ENCODE measurements around the gene ACOT9.

ACOT9 gene, protein sequence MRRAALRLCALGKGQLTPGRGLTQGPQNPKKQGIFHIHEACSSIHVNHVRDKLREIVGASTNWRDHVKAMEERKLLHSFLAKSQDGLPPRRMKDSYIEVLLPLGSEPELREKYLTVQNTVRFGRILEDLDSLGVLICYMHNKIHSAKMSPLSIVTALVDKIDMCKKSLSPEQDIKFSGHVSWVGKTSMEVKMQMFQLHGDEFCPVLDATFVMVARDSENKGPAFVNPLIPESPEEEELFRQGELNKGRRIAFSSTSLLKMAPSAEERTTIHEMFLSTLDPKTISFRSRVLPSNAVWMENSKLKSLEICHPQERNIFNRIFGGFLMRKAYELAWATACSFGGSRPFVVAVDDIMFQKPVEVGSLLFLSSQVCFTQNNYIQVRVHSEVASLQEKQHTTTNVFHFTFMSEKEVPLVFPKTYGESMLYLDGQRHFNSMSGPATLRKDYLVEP

DNA sequence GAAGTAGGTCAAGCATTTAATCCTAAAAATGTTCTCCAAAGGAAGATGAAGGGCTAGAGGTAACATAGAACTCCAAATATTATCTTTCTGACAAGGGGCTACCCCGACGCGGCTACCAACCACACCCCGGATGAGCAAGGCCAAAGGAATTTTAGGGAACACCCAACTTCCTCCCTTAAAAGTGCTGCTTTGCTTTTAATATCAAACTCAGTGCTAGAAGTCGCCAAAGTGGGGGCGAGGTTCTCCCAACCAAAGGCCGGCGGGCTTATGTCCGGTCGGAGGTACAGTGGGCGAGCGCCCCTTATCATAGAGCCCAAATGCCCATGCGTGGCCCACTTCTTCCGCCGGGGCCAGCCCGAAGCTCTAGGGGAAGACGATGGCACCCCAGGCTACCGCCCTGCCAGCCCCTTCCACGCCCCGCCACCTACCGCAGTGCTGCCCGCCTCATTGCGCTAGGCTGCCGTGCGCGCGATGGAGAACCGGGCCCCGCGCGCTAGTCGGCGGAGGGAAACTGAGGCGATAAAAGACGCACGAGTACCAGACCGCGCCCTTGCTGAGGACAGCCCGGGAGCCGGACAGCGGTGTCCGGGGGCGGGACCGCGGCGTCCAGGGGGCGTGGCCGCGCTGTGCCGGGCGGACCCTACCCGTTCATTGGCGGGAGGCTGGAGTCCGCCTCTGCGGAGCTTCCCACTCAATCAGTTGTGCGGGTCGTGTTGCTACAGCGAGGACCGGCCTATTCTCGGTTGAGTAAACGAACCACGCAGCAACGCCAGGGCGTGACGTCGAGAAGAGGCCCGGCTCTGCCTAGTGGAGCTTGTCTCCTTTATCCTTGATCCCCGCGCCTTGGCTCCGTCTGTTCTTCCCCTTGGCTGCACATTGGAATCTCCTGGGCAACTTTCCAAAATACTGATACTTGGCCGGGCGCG is at the start of gene ACOT9:
Gene ACOT9, minus strand, starts transcription at position 580 of the 926 bp plus-strand sequence. Its CDS starts 132 bp downstream, at position 448.
- H3K4me3 Mint-ChIP-seq, result peak within 1 kb of the TSS; percentile 87 to 94
- peaks cover 26% of the 10 kb centered on the region for H3K4me1 Mint-ChIP-seq
- peak within 1 kb of the TSS; percentile 85 to 89 for H3K27ac Mint-ChIP-seq
- DNase-seq (peak; percentile 71 to 82), ATAC-seq (peak; percentile 98)
- no peaks in the 10 kb centered on the region for H3K9me3 Mint-ChIP-seq
- H3K27me3 Mint-ChIP-seq, result no peaks in the 10 kb centered on the region

- Mint-ChIP-seq H3K4me1 (peaks cover 13% of the 10 kb centered on the region), H3K4me3 (no peak overlapping the region), H3K9me3 (no peaks in the 10 kb centered on the region), H3K27me3 (no peaks in the 10 kb centered on the region), H3K27ac (no peak overlapping the region)
- no peak for DNase-seq
- no peak for ATAC-seq
These were observed 47.0 kb upstream of the ACOT9 start for GRCh38 chrX:23790155-23790497.

- no peak for DNase-seq
- Mint-ChIP-seq H3K27me3 (no peaks in the 10 kb centered on the region), H3K4me3 (no peak overlapping the region), H3K27ac (no peak overlapping the region), H3K4me1 (peaks cover 18% of the 10 kb centered on the region), H3K9me3 (no peaks in the 10 kb centered on the region)
- ATAC-seq, result no peak
These were observed 46.5 kb upstream of the ACOT9 start for GRCh38 chrX:23789386-23790154.

GRCh38 chrX:23788946-23789345 is 45.9 kb upstream of the ACOT9 start:
- no peaks in the 10 kb centered on the region for H3K9me3 Mint-ChIP-seq
- no peak for ATAC-seq

DNA sequence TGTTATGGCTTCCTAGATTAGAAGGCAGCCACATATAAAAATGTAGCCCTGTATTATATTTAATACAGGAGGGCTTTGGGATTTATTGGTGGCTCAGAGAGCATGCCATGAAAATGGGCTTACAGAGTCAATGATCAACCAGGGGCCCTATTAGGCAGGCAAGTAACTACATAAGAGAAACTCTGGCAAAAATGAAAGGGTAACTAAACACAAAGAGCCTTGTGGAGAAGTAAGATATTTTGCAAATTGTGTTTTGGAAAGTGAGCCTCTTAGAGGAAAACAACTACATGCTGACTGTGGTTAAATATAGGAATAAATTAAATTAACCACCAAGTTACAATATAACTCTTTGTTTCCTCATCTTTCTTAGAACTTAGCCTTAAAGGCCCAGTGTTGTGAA is 45.4 kb upstream of the ACOT9 start:
- Mint-ChIP-seq H3K9me3 (no peaks in the 10 kb centered on the region), H3K27me3 (no peaks in the 10 kb centered on the region), H3K4me3 (no peak overlapping the region), H3K4me1 (peaks cover 20% of the 10 kb centered on the region), H3K27ac (no peak overlapping the region)
- ATAC-seq (no peak), DNase-seq (no peak)

More at GRCh38 chrX:23788946-23789345, 45.9 kb upstream of the ACOT9 start:
- DNase-seq, result no peak
- no peak overlapping the region for H3K27ac Mint-ChIP-seq
- no peak overlapping the region for H3K4me3 Mint-ChIP-seq
- H3K27me3 Mint-ChIP-seq, result no peaks in the 10 kb centered on the region
- H3K4me1 Mint-ChIP-seq, result peaks cover 20% of the 10 kb centered on the region

DNA sequence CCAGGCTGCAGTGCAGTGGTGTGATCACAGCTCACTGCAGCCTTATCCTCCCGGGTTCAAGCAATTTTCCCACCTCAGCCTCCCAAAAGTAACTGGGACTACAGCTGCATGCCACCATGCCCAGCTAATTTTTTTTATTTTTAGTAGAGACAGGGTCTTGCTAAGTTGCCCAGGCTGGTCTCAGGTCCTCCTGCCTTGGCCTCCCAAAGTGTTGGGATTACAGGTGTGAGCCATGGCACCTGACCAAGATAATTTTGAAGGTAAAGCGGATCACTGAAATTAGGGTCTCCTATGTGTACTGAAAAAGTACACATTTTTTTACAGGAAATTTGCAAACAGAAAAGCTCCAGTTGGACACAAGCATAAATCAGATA is 44.7 kb upstream of the ACOT9 start:
- no peaks in the 10 kb centered on the region for H3K9me3 Mint-ChIP-seq
- ATAC-seq (no peak), DNase-seq (no peak)
- peaks cover 22% of the 10 kb centered on the region for H3K4me1 Mint-ChIP-seq
- H3K27ac Mint-ChIP-seq, result no peak overlapping the region
- no peaks in the 10 kb centered on the region for H3K27me3 Mint-ChIP-seq
- H3K4me3 Mint-ChIP-seq, result no peak overlapping the region

- ATAC-seq (no peak), DNase-seq (no peak)
- no peak overlapping the region for H3K27ac Mint-ChIP-seq
- H3K4me1 Mint-ChIP-seq, result peaks cover 32% of the 10 kb centered on the region
- no peak overlapping the region for H3K4me3 Mint-ChIP-seq
- H3K9me3 Mint-ChIP-seq, result no peaks in the 10 kb centered on the region
- no peaks in the 10 kb centered on the region for H3K27me3 Mint-ChIP-seq
These were observed 43.3 kb upstream of the ACOT9 start for GRCh38 chrX:23786268-23786815.

DNA sequence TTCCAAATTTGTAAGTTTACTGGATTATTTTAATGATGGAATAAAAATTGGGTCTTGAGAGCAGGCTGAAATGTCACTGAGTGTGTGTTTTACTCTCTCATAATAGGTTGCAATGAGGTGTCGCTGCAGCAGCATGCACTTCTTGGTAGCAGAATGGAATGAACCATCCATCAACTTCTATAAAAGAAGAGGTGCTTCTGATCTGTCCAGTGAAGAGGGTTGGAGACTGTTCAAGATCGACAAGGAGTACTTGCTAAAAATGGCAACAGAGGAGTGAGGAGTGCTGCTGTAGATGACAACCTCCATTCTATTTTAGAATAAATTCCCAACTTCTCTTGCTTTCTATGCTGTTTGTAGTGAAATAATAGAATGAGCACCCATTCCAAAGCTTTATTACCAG is 42.5 kb upstream of the ACOT9 start:
- DNase-seq (no peak), ATAC-seq (no peak)
- H3K4me1 Mint-ChIP-seq, result peaks cover 39% of the 10 kb centered on the region
- no peak overlapping the region for H3K27ac Mint-ChIP-seq
- no peaks in the 10 kb centered on the region for H3K27me3 Mint-ChIP-seq
- peak overlapping the region in 1 of 2 donors; percentile 98 for H3K4me3 Mint-ChIP-seq
- no peaks in the 10 kb centered on the region for H3K9me3 Mint-ChIP-seq

DNA sequence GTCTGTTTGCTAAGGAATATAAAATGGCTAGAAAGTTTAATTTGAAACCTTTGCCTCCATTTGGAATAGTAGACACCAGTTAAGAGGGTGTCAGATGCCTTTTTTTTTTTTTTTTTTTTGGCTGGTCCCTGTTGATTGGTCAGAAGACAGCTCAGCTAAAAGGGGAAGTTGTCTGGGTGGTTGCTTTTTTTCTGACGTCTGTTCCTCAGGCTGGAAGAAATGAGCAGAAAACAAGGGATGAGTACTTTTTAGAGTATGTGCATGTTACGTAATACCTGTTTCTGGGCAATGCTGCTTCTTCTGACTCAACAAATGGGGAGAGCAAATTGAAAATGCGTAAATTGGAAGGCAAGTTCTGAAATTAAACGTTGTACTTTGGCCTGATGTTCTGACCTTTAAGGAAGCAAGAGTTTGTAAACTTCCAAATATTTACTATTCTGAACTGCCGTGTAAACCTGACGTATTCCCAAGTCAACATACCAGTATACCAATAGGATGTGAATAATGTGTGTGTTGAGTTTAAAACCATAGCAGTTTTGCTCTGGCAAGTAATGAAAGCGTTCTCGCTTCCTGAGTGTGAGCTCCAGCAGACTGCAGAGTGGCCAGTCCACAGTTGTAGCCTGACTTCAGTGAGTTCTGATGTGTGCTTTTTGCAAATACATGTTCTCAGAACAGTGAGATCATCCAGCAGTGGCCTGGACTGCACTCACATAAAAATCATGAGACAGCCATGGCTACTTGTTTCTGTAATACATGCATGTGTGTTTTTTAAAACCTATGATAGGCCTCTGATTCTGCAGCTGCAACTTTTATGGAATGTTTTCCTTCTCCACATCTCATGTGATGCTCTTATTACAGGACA is 41.6 kb upstream of the ACOT9 start:
- DNase-seq (peak in 1 of 2 donors; percentile 16), ATAC-seq (no peak)
- Mint-ChIP-seq H3K27me3 (no peaks in the 10 kb centered on the region), H3K27ac (peak overlapping the region; percentile 34 to 97), H3K4me1 (peaks cover 39% of the 10 kb centered on the region), H3K9me3 (no peaks in the 10 kb centered on the region), H3K4me3 (peak overlapping the region; percentile 94 to 98)

DNA sequence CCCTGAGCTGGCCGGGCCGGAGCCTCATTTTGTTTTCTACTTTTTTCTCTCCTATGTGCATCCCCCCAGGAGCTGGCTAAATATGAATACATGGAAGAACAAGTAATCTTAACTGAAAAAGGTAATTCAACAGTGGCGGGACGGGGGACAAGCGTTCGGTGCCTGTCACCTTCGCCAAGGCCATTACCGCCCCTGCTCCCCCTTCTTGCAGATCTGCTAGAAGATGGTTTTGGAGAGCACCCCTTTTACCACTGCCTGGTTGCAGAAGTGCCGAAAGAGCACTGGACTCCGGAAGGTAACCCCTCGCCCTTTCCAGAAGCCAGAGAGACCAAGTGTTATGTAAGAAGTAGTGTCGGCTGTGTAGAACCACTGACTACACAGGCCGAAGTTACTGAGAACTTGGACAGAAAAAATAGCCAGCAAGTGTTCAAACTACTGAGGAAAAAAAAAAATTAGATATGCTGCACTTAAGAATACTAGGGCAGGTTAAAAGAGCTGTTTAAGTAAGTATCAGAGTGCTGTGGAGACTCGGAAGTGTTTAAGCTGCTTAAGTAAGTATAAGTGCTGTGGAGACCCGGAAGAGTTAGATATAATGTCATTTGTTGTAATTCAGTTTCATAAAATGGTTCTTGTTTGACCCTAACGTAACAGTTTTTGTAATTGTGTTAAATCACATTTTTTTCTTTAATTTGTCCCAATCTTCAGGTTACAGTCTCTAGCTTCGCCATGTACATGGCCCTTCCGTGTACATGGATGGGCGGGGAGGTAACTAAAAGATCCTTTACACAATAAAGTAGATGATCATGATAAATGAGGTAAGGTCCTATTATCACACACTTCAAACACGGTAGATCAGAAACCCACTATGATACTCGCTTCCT is 40.8 kb upstream of the ACOT9 start:
- no peak for ATAC-seq
- Mint-ChIP-seq H3K4me1 (peaks cover 39% of the 10 kb centered on the region), H3K9me3 (no peaks in the 10 kb centered on the region), H3K27me3 (no peaks in the 10 kb centered on the region), H3K4me3 (peak overlapping the region; percentile 94 to 98), H3K27ac (peak overlapping the region; percentile 97)
- peak; percentile 4 to 10 for DNase-seq

DNA sequence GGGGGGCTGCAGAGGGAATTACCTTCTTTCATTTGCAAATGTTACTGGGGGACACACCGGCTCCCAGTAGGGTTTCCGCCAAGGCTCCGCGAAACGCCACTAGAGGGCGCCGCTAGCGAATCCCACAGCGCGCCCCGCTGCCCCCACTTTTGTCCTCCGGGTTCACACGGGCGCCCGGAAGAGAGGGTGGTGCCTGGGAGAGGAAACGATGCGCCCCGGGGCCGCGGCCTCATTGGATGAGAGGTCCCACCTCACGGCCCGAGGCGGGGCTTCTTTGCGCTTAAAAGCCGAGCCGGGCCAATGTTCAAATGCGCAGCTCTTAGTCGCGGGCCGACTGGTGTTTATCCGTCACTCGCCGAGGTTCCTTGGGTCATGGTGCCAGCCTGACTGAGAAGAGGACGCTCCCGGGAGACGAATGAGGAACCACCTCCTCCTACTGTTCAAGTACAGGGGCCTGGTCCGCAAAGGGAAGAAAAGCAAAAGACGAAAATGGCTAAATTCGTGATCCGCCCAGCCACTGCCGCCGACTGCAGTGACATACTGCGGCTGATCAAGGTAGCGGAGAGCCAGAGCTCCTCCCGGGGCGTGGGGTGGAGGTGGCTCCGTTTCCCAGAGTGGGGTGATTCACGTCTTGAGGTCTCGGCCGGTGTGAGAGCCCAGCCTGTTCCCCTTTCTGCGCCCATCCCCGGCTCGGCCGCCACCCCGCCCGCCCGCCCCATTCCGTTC is 40.0 kb upstream of the ACOT9 start, which contains the start of gene SAT1:
Gene SAT1, plus strand, starts transcription at position 311 of the 726 bp plus-strand sequence. Its CDS starts 179 bp downstream, at position 490.
- H3K4me3 Mint-ChIP-seq, result peak within 1 kb of the TSS; percentile 94 to 98
- H3K27me3 Mint-ChIP-seq, result no peaks in the 10 kb centered on the region
- peak within 1 kb of the TSS; percentile 97 for H3K27ac Mint-ChIP-seq
- DNase-seq (peak; percentile 91 to 95), ATAC-seq (peak; percentile 89)
- H3K9me3 Mint-ChIP-seq, result no peaks in the 10 kb centered on the region
- peaks cover 34% of the 10 kb centered on the region for H3K4me1 Mint-ChIP-seq

GRCh38 chrX:23782455-23782854 is 39.4 kb upstream of the ACOT9 start:
- H3K9me3 Mint-ChIP-seq, result no peaks in the 10 kb centered on the region
- no peak for ATAC-seq
- DNase-seq, result no peak
- H3K4me1 Mint-ChIP-seq, result peaks cover 34% of the 10 kb centered on the region
- H3K4me3 Mint-ChIP-seq, result peak overlapping the region; percentile 94 to 98
- no peaks in the 10 kb centered on the region for H3K27me3 Mint-ChIP-seq
- H3K27ac Mint-ChIP-seq, result peak overlapping the region; percentile 96 to 97

DNA sequence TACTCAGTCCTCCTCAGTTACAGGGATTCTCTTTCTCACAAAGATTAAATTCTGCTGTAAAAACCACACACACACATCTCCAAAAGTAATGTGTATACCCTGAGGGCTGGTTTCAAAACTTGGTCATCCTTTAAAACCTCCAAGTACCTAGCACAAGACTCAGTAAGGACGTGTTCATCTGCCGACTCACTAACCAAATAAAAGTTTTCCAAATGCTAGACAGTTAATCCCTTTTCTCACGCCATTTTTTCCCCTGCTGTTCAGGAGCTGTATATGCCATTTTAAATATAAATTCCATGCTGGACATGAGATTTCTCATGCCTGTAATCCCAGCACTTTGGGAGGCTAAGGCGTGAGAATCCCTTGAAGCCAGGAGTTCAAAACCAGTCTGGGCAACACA is 35.9 kb upstream of the ACOT9 start:
- H3K9me3 Mint-ChIP-seq, result no peaks in the 10 kb centered on the region
- H3K27me3 Mint-ChIP-seq, result no peaks in the 10 kb centered on the region
- no peak for DNase-seq
- no peak for ATAC-seq
- no peak overlapping the region for H3K27ac Mint-ChIP-seq
- H3K4me3 Mint-ChIP-seq, result no peak overlapping the region
- H3K4me1 Mint-ChIP-seq, result peaks cover 25% of the 10 kb centered on the region

All from stimulated activated naive CD8-positive, alpha-beta T cell treated with anti-CD3 and anti-CD28 coated beads, Interleukin-15, amount 100 ng/mL, for 72 hours (primary cell).